Large intestine (tissue), 3 donors: ENCODE results near the gene CACNA1A. TPM values are rescaled to one million over a fixed set of nuclear protein-coding genes. Genes with fewer than 3 reads are reported as not detected.
"Not testable (repeated sequence)": the region's sequence is repeated elsewhere in the genome, so short reads cannot be mapped to it uniquely, and the experiment has no call there.

ENCODE experiments used
- DNase-seq, 2 donors: peaks; one replicate each; pipeline versions ENCODE4 v3.0.0 to v3.0.0-alpha.2; 2013
- H3K27ac ChIP-seq: one replicate; pipeline ENCODE4 v1.5.1; 2013; ENCODE audit warnings: low read length
- H3K27me3 ChIP-seq: 2 replicates; pipeline ENCODE4 v1.6.1; 2013; ENCODE audit warnings: low read length; ENCODE audit not compliant: control insufficient read depth, insufficient read depth
- H3K36me3 ChIP-seq: 2 replicates; pipeline ENCODE4 v1.6.1; 2013; ENCODE audit warnings: low read length; ENCODE audit not compliant: control insufficient read depth, insufficient read depth
- H3K4me1 ChIP-seq: one replicate; pipeline ENCODE4 v1.6.1; 2013; ENCODE audit warnings: low read length; ENCODE audit not compliant: control insufficient read depth, insufficient read depth
- H3K4me3 ChIP-seq: one replicate; pipeline ENCODE4 v1.5.1; 2013; ENCODE audit warnings: low read length
- H3K9me3 ChIP-seq: one replicate; pipeline ENCODE4 v1.6.1; 2013; ENCODE audit warnings: mild to moderate bottlenecking, low read depth, low read length, moderate library complexity; ENCODE audit not compliant: control insufficient read depth
- WGBS: methylation state at CpG from one replicate; pipeline ENCODE4 v1.1.5; 2013; ENCODE audit warnings: low lambda C conversion rate; ENCODE audit not compliant: insufficient coverage; 5-methylcytosine and 5-hydroxymethylcytosine counted together
- polyA plus RNA-seq: library from polyadenylated mRNA; unstranded; fragments of 120-200 nt; gene quantifications from one replicate; pipeline ENCODE4 v1.2.1, GENCODE V29; 2013

CACNA1A gene
- polyA plus RNA-seq, 1 donor, result 14.8 TPM

DNA sequence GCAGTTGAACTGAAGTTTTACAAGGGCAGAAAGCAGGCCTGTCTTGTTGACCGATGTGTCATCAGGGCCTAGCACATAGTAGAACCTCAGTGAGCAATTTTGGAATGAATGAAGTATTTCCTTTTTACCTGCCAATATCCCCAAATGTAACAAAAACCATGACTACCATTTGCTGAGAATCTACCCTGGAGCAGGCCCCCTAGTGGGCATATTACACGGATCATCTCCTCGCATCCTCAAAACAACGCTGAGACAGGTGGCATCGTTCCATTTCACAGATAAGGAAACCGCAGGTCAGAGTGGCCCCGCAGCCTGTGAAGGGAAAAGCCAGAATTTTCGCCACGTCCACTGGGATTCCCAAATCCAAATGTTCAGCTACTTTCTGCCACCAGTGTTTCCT lies 77.9 kb downstream of the CACNA1A start:
- no peak for DNase-seq
- peaks cover 4% of the 10 kb centered on the region for H3K4me1 ChIP-seq
- no peaks in the 10 kb centered on the region for H3K36me3 ChIP-seq
- no CpG with 5 or more reads among the region's 9 CpGs for WGBS
- H3K27me3 ChIP-seq, result no peaks in the 10 kb centered on the region
- H3K4me3 ChIP-seq, result no peak overlapping the region
- no peak overlapping the region for H3K27ac ChIP-seq
- peaks cover 8% of the 10 kb centered on the region for H3K9me3 ChIP-seq

DNA sequence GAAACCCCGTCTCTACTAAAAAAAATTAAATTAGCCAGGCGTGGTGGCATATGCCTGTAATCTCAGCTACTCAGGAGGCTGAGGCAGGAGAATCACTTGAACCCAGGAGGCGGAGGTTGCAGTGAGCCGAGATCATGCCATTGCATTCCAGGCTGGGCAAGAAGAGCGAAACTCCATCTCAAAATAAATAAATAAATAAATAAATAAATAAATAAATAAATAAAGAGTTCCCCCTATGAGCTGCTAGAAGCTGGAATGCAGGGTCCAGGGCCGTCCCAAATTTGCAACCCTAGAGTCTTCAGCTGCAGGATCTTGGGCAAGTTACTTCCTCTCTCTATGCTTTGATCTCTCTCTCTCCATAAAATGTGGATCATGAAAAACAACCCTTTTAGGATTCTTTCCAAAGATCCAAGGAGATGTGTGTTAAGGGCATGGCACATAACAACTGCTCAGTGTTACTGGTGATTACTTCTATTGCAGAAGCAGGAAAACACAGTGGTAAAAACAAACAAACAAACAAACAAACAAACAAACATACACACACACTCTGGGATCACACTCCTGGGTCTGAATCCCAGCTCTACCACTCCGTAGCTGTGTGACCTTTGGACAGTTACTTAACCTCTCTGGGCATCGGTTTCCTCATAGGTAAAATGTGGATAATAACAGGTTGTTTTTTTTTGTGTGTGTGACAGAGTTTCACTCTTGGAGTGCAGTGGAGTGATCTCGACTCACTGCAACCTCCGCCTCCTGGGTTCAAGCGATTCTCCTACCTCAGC lies 78.8 kb downstream of the CACNA1A start:
- no peak for DNase-seq
- Histone ChIP-seq H3K9me3 (peaks cover 12% of the 10 kb centered on the region), H3K36me3 (no peaks in the 10 kb centered on the region), H3K4me3 (no peak overlapping the region), H3K4me1 (peaks cover 4% of the 10 kb centered on the region), H3K27ac (no peak overlapping the region), H3K27me3 (no peaks in the 10 kb centered on the region)
- WGBS, result 100% methylated on average over 1 of the region's 11 CpGs

DNA sequence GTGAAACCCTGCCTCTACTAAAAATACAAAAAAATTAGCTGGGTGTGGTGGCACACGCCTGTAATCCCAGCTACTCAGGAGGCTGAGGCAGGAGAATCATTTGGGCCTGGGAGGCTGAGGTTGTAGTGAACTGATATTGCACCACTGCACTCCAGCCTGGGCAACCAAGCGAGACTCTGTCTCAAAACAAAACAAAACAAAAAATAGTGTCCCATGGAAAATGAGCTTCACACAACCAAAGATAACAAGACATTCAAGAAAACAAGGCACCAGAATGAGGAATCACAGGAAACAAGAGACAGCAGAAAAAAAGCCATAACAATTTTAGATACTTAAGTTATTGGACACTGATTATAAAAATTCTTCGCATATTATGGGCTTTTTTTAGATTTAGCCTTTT lies 80.4 kb downstream of the CACNA1A start:
- peaks cover 13% of the 10 kb centered on the region for H3K9me3 ChIP-seq
- not testable (repeated sequence) for H3K4me1 ChIP-seq, DNase-seq, H3K27me3 ChIP-seq, H3K36me3 ChIP-seq, H3K4me3 ChIP-seq
- WGBS, result no CpG with 5 or more reads among the region's 3 CpGs
- peak overlapping the region; percentile 72 for H3K27ac ChIP-seq

DNA sequence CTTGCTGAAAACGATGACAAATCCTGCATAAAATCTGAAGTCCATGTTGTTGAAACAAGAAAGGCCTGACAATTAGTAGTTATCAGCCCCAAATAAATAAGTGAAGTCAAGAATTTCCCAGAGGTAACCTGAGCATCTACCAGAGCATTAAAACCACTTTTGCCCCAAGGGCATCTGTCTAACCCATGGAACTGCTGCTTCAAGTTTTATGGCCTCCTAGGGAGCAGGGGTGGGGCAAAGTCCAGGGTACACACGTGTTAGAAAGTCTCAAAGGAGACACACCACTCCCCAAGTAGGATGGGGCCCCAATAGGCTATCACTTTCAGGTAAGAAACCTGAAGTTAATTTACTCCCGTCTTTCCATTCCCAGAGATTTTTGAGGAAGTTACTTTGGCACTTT lies 81.1 kb downstream of the CACNA1A start:
- peak; percentile 70 to 84 for DNase-seq
- Histone ChIP-seq H3K27ac (peak overlapping the region; percentile 72), H3K27me3 (no peaks in the 10 kb centered on the region), H3K9me3 (peaks cover 13% of the 10 kb centered on the region), H3K4me3 (no peak overlapping the region), H3K4me1 (peaks cover 4% of the 10 kb centered on the region), H3K36me3 (no peaks in the 10 kb centered on the region)
- WGBS, result no CpG with 5 or more reads among the region's 3 CpGs

DNA sequence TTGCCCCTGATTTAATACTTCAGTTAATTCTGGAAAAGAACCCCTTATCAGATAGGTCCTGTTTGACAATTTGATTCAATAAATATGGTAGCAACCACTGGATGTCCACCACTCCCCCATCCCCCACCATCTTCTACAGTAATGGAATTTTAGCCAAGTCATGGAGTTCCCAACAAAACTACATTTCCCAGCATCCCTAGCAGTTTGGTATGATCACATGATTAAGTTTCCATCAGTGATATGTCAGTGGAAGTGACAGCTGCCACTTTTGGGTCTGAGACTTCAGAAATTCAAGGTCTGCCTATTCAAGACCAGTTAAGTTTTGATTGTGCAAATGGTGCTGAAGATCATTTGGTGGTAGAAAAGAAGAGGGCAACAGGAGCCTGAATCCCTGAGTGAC lies 85.5 kb downstream of the CACNA1A start:
- no peak overlapping the region for H3K4me3 ChIP-seq
- no peak overlapping the region for H3K27ac ChIP-seq
- DNase-seq, result no peak
- H3K4me1 ChIP-seq, result peaks cover 4% of the 10 kb centered on the region
- H3K36me3 ChIP-seq, result no peaks in the 10 kb centered on the region
- no peaks in the 10 kb centered on the region for H3K27me3 ChIP-seq
- H3K9me3 ChIP-seq, result peaks cover 10% of the 10 kb centered on the region

DNA sequence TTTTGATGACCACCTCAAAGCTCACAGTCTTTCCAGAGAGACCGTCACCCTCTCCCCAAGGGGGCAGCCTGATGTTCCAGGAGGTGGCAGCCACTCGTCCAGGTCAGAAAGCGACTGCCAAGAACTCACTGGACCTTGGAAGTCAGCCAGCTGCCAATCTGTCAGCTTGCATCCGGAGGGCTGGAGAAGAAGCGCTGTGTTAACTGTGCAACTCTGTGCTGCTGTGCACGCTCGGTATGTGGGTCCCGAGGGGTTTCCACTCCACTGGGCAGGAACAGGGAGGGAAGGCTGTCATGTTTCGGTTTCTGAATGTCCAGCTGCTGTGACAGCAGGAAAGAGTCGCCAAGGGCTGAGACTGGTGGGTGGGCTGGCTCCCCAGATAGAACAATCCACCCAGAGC lies 89.2 kb downstream of the CACNA1A start:
- no CpG with 5 or more reads among the region's 10 CpGs for whole genome bisulfite sequencing
- Histone ChIP-seq H3K4me1 (no peaks in the 10 kb centered on the region), H3K36me3 (no peaks in the 10 kb centered on the region), H3K4me3 (no peak overlapping the region), H3K27ac (no peak overlapping the region), H3K27me3 (no peaks in the 10 kb centered on the region), H3K9me3 (no peaks in the 10 kb centered on the region)
- DNase-seq, result no peak

DNA sequence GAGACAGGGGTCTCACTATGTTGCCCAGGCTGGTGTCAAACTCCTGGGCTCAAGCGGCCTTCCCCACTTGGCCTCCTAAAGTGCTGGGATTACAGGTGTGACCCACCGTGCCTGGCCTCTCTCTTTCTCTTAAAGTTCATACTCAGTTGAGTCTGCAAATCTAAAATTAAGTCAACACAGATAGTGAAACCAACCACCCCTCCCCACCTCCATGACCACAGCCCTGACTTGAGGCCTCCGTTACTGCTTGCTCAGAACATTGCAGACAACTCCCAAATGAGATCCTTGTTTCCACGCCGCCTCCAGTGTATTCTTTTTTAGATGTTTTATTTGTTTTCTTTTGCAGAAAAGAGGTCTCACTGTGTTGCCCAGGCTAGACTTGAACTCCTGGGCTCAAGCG lies 94.4 kb downstream of the CACNA1A start:
- no CpG with 5 or more reads among the region's 6 CpGs for WGBS
- no peaks in the 10 kb centered on the region for H3K9me3 ChIP-seq
- no peaks in the 10 kb centered on the region for H3K4me1 ChIP-seq
- no peak overlapping the region for H3K4me3 ChIP-seq
- no peak for DNase-seq
- no peaks in the 10 kb centered on the region for H3K27me3 ChIP-seq
- H3K36me3 ChIP-seq, result no peaks in the 10 kb centered on the region
- H3K27ac ChIP-seq, result no peak overlapping the region

DNA sequence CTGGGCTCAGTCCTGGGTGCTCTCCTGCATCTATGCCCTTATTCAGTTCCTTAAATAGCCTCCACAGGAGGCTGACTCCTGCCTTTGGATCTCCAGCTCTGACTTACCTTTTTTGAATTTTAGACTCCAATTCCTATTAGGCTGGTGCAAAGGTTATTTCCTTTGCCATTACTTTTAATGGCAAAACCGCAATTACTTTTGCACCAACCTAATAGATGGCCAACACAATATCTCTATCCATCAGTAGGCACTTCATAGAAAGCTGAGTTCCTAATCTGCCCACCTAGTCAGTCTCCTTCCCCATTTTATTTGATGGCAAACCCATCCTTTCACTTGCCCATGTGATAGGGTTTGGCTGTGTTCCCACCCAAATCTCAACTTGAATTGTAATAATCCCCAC lies 95.3 kb downstream of the CACNA1A start:
- WGBS, result no CpG with 5 or more reads among the region's 1 CpG
- Histone ChIP-seq H3K36me3 (no peaks in the 10 kb centered on the region), H3K27ac (no peak overlapping the region)

DNA sequence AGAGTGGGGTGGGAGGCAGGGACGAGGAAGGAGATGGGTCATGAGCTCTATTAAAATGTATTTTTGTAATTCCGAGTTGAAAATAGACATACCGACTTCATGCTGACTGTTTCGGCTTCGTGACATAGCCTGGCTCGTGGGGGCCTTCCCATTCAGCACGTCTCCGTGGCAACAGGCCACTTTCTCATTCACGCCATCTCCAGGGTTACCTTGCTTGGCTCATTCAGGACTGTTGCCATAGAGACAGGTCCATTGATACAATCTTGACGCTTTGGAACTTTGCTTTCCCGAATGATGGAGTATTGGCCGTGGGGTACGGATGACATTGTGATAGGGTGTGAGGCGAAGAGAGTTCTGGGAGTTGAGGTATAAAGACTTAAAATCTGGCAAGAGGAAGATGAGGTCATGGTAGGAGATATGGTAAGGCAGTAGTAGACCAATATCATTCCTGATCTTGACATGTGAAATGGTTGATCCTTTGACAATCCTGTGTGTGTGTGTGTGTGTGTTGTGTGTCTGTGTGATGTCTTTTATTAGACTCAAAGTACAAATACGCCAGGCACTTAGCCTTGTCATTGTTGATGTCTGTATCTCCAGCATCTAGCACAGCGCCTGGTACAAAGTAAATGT lies 97.3 kb downstream of the CACNA1A start:
- Histone ChIP-seq H3K27ac (no peak overlapping the region), H3K4me1 (no peaks in the 10 kb centered on the region), H3K27me3 (no peaks in the 10 kb centered on the region), H3K36me3 (no peaks in the 10 kb centered on the region), H3K9me3 (no peaks in the 10 kb centered on the region), H3K4me3 (no peak overlapping the region)
- 80% methylated on average over 6 of the region's 16 CpGs for WGBS
- DNase-seq, result no peak

More for the DNA sequence above, 95.3 kb downstream of the CACNA1A start:
- no peak for DNase-seq
- Histone ChIP-seq H3K4me1 (no peaks in the 10 kb centered on the region), H3K9me3 (no peaks in the 10 kb centered on the region), H3K27me3 (no peaks in the 10 kb centered on the region), H3K4me3 (no peak overlapping the region)

DNA sequence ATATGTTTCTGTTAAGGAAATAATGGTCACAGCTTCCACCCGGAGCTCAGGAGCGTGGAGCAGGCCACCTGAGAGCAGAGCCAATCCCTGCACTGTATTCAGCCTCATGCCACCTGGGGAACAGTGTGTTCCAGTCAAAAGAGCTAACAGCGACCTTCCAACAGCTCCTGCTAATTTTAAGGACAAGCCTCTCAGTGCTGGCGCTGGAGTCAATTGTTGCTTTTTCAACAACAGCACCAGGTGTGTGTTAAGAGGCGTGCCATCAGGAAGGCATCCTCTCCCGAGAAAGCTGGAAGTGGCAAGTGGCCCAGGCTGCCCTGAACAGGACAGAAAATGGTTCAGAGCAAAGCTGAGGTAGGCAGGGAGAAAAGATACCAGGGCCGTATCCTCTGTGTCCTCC lies 102.0 kb downstream of the CACNA1A start:
- no peaks in the 10 kb centered on the region for H3K36me3 ChIP-seq
- no peak overlapping the region for H3K4me3 ChIP-seq
- DNase-seq, result no peak
- H3K27ac ChIP-seq, result no peak overlapping the region
- no peaks in the 10 kb centered on the region for H3K4me1 ChIP-seq
- no CpG with 5 or more reads among the region's 7 CpGs for WGBS
- H3K27me3 ChIP-seq, result no peaks in the 10 kb centered on the region
- H3K9me3 ChIP-seq, result no peaks in the 10 kb centered on the region

DNA sequence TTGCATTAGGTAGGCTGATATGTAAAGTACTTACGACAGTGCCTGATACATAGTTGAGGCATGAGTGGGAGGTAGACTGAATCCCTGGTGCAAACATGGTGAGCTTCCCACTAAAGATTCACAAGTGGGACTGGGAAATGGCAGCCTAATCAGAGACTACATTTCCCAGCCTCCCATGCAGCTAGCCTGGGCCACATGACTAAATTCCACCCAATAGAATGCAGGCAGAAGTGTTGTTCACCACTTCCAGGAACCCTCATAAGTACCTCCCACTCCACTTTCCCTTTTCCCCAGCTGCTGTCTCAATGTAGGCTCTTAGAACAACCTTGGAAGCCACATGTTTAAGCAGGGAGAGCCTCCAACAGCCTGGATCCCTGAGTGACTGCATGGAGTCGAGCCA lies 104.9 kb downstream of the CACNA1A start:
- Histone ChIP-seq H3K9me3 (no peaks in the 10 kb centered on the region), H3K4me1 (peaks cover 3% of the 10 kb centered on the region), H3K27ac (no peak overlapping the region), H3K27me3 (no peaks in the 10 kb centered on the region), H3K36me3 (no peaks in the 10 kb centered on the region), H3K4me3 (no peak overlapping the region)
- WGBS, result no CpG with 5 or more reads among the region's 2 CpGs
- no peak for DNase-seq
